ENCODE measurements around the gene TCAP. TPM values are rescaled to one million over a fixed set of nuclear protein-coding genes. Genes with fewer than 3 reads are reported as not detected.

The TCAP gene
- total RNA-seq, 1 experiment from 2014 or later = 0.54 TPM

DNA sequence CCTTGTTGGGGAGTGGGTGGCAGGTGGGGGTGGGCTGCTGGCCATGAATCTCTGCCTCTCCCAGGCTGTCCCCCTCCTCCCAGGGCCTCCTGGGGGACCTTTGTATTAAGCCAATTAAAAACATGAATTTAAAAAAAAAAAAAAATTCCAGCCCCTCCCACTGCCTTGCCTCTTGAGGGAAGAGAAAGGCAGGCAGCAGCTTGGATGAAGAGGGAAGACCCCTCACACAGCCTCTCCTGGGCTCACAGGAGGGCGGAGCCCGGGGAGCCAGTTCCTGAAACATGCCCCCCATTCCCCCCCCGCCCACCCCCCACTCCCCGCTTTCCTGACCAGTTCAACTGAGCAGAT lies 1.8 kb upstream of the TCAP start:
- intact Hi-C loops (cut with micrococcal nuclease; ENCODE audit: unreplicated experiment) = no loop called here

GRCh38 chr17:39663688-39664580 lies 1.2 kb upstream of the TCAP start:
- intact Hi-C loops (cut with micrococcal nuclease; ENCODE audit: unreplicated experiment) = no loop called here
- POLR2A ChIA-PET (ENCODE audit: low non-redundant PET) = no interaction called here
- no peak overlapping the region for H3K27ac ChIP-seq (ENCODE audit: low read depth, low read length, poor library complexity, severe bottlenecking)
- H3K27me3 ChIP-seq (replicated peaks; ENCODE audit: insufficient read depth, low read depth, low read length, poor library complexity) = no peaks in the 10 kb centered on the region
- H3K4me3 ChIP-seq (ENCODE audit: low read depth, low read length, poor library complexity, severe bottlenecking) = no peak overlapping the region
- BruUV-seq (replicated peaks) = no TSS peak
- TF ChIP-seq, protein P1, sequence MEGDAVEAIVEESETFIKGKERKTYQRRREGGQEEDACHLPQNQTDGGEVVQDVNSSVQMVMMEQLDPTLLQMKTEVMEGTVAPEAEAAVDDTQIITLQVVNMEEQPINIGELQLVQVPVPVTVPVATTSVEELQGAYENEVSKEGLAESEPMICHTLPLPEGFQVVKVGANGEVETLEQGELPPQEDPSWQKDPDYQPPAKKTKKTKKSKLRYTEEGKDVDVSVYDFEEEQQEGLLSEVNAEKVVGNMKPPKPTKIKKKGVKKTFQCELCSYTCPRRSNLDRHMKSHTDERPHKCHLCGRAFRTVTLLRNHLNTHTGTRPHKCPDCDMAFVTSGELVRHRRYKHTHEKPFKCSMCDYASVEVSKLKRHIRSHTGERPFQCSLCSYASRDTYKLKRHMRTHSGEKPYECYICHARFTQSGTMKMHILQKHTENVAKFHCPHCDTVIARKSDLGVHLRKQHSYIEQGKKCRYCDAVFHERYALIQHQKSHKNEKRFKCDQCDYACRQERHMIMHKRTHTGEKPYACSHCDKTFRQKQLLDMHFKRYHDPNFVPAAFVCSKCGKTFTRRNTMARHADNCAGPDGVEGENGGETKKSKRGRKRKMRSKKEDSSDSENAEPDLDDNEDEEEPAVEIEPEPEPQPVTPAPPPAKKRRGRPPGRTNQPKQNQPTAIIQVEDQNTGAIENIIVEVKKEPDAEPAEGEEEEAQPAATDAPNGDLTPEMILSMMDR (conservative IDR thresholded peaks at IDR 0.05; ENCODE audit: low read depth, low read length) = no peak
- TF ChIP-seq EZH2 (IDR thresholded peaks at IDR 0.05; ENCODE audit: borderline replicate concordance, low read depth, low read length, poor library complexity, severe bottlenecking) = no peak
- CTCF ChIA-PET = no interaction called here
- H3K4me1 ChIP-seq (ENCODE audit: insufficient read depth, low read length, poor library complexity, severe bottlenecking) = no peaks in the 10 kb centered on the region
- no peaks in the 10 kb centered on the region for H3K36me3 ChIP-seq (ENCODE audit: insufficient read depth, low read length, poor library complexity, severe bottlenecking)
- DNase-seq (ENCODE audit: low spot score) = no peak
- H3K9me3 ChIP-seq (ENCODE audit: low read depth, low read length, poor library complexity, severe bottlenecking) = no peaks in the 10 kb centered on the region

More for the DNA sequence above, 1.8 kb upstream of the TCAP start:
- Histone ChIP-seq H3K4me3 (ENCODE audit: low read depth, low read length, poor library complexity, severe bottlenecking) (no peak overlapping the region), H3K27ac (ENCODE audit: low read depth, low read length, poor library complexity, severe bottlenecking) (no peak overlapping the region), H3K9me3 (ENCODE audit: low read depth, low read length, poor library complexity, severe bottlenecking) (no peaks in the 10 kb centered on the region), H3K36me3 (ENCODE audit: insufficient read depth, low read length, poor library complexity, severe bottlenecking) (no peaks in the 10 kb centered on the region), H3K27me3 (replicated peaks; ENCODE audit: insufficient read depth, low read depth, low read length, poor library complexity) (no peaks in the 10 kb centered on the region), H3K4me1 (ENCODE audit: insufficient read depth, low read length, poor library complexity, severe bottlenecking) (no peaks in the 10 kb centered on the region)
- DNase-seq (ENCODE audit: low spot score) = no peak
- CTCF ChIA-PET = no interaction called here
- POLR2A ChIA-PET (ENCODE audit: low non-redundant PET) = no interaction called here
- BruUV-seq (replicated peaks) = no TSS peak
- TF ChIP-seq, protein P1 (conservative IDR thresholded peaks at IDR 0.05; ENCODE audit: low read depth, low read length) = no peak
- no peak for TF ChIP-seq EZH2 (IDR thresholded peaks at IDR 0.05; ENCODE audit: borderline replicate concordance, low read depth, low read length, poor library complexity, severe bottlenecking)

GRCh38 chr17:39665642-39666224 lies 584 bp downstream of the TCAP start:
- Histone ChIP-seq H3K4me3 (ENCODE audit: low read depth, low read length, poor library complexity, severe bottlenecking) (no peak overlapping the region), H3K27ac (ENCODE audit: low read depth, low read length, poor library complexity, severe bottlenecking) (no peak overlapping the region), H3K36me3 (ENCODE audit: insufficient read depth, low read length, poor library complexity, severe bottlenecking) (no peaks in the 10 kb centered on the region), H3K9me3 (ENCODE audit: low read depth, low read length, poor library complexity, severe bottlenecking) (no peaks in the 10 kb centered on the region), H3K4me1 (ENCODE audit: insufficient read depth, low read length, poor library complexity, severe bottlenecking) (no peaks in the 10 kb centered on the region), H3K27me3 (replicated peaks; ENCODE audit: insufficient read depth, low read depth, low read length, poor library complexity) (no peaks in the 10 kb centered on the region)
- intact Hi-C loops (cut with micrococcal nuclease; ENCODE audit: unreplicated experiment) = no loop called here
- ChIA-PET CTCF (no interaction called here), POLR2A (ENCODE audit: low non-redundant PET) (no interaction called here)
- DNase-seq (ENCODE audit: low spot score) = no peak
- TF ChIP-seq EZH2 (IDR thresholded peaks at IDR 0.05; ENCODE audit: borderline replicate concordance, low read depth, low read length, poor library complexity, severe bottlenecking) = no peak
- TF ChIP-seq, protein P1 (conservative IDR thresholded peaks at IDR 0.05; ENCODE audit: low read depth, low read length) = no peak
- BruUV-seq (replicated peaks) = no TSS peak
